Ovary (tissue), 9 donors: ENCODE data around the gene ZNF846. TPM values are rescaled to one million over a fixed set of nuclear protein-coding genes. Genes with fewer than 3 reads are reported as not detected.

Experiments
- DNase-seq, 5 donors: peaks; one replicate each; pipeline ENCODE4 v3.0.0-alpha.2; 2019 to 2020
- H3K27ac ChIP-seq, 2 donors: fragments of 200-600 bp; one replicate each; pipeline versions ENCODE4 v1.5.1 to v1.8.0; 2019 to 2022
- H3K27me3 ChIP-seq: fragments of 200-600 bp; one replicate; pipeline ENCODE4 v1.8.0; 2022
- H3K36me3 ChIP-seq: fragments of 200-600 bp; sonication (generic); one replicate; pipeline ENCODE4 v1.5.1; 2019
- H3K4me1 ChIP-seq: one replicate; pipeline ENCODE4 v1.8.1; 2013; ENCODE audit warnings: mild to moderate bottlenecking, moderate library complexity; ENCODE audit not compliant: insufficient read depth
- H3K4me3 ChIP-seq: fragments of 200-600 bp; sonication (generic); one replicate; pipeline ENCODE4 v1.5.1; 2017
- H3K9me3 ChIP-seq, 2 donors: fragments of 200-600 bp in 1 of 2; sonication (generic) in 1 of 2; one replicate each; pipeline versions ENCODE4 v1.5.1 to v1.8.1; 2013 to 2019; ENCODE audit warnings: mild to moderate bottlenecking in 1 of 2, moderate library complexity in 1 of 2
- CTCF ChIP-seq, 3 donors: fragments of 450-650 bp in 2 of 3; fragments of 200-600 bp in 1 of 3; IDR thresholded peaks; one replicate each; pipeline versions ENCODE4 v1.5.1 to v1.8.0; 2016 to 2022; ENCODE audit warnings: antibody characterized with exemption in 3 of 3, mild to moderate bottlenecking in 1 of 3
- EP300 ChIP-seq: sonication (generic); formaldehyde crosslinking; IDR thresholded peaks from one replicate; pipeline ENCODE4 v1.6.1; 2017; ENCODE audit warnings: antibody characterized with exemption
- POLR2A ChIP-seq: fragments of 450-650 bp; IDR thresholded peaks from one replicate; pipeline ENCODE4 v1.6.1; 2017; ENCODE audit warnings: antibody characterized with exemption, mild to moderate bottlenecking, moderate library complexity
- WGBS, 3 donors: extraction: QIAGEN DNeasy Blood & Tissue Kit in 1 of 3; methylation state at CpG; one replicate each; pipeline versions ENCODE4 v1.1.5 to v1.1.7; 2013 to 2017; 5-methylcytosine and 5-hydroxymethylcytosine counted together
- intact Hi-C, 4 donors: fragments of 100-400 bp; cut with DNase I; formaldehyde crosslinking; loops; one replicate each; pipeline versions ENCODE4 v1.11.0 to v1.15.1; 2022 to 2023
- polyA plus RNA-seq, 2 donors: library from polyadenylated mRNA; stranded (reverse); fragments of 200-250 nt in 1 of 2; fragments of 350-450 nt in 1 of 2; fragmentation: Illumina TruSeq in 1 of 2; extraction: RNeasy Lipid Tissue Mini Kit (QIAGEN cat#74804) in 1 of 2; gene quantifications; one replicate each; pipeline ENCODE4 v1.2.3, GENCODE V29; 2013 to 2014
- total RNA-seq, 7 donors: library from RNA; depleted of rRNA in 2 of 7; stranded (reverse); fragments of >200 nt in 2 of 7; fragmentation: NEBNext Ultra II Directional in 3 of 7; extraction: Animal tissue kit (Norgen Biotek cat#: 25700) in 3 of 7; gene quantifications; one replicate each; pipeline versions ENCODE4 v1.1.0 to v1.2.4, GENCODE V29; 2016 to 2023
- donor health status: DM: no; HTN: no; CAD: no; lungs with moderate emphysema.
- donor health status: DM: no; HTN: no; CAD: no.
- donor health status: Bipolar disorder and iron deficiency.
- donor health status: DM: yes; HTN: yes; CAD: no.
- donor health status: DM: no; HTN: no; CAD: no.
- donor health status: DM: yes; HTN: yes; CAD: no.

ZNF846 gene
- total and polyA plus RNA-seq, 9 donors: 10.6 to 31.0 (median 20.3) TPM

GRCh38 chr19:9808855-9809824 lies 40.6 kb upstream of the ZNF846 start:
- H3K9me3 ChIP-seq: no peaks in the 10 kb centered on the region
- no peak for TF ChIP-seq CTCF (IDR thresholded peaks at IDR 0.05)
- no peak for TF ChIP-seq POLR2A
- TF ChIP-seq EP300: no peak
- no peaks in the 10 kb centered on the region for H3K27me3 ChIP-seq
- no peak for DNase-seq
- H3K4me3 ChIP-seq: no peak overlapping the region
- no peak overlapping the region for H3K27ac ChIP-seq
- no peaks in the 10 kb centered on the region for H3K4me1 ChIP-seq
- 88 to 90% (median 89%) methylated on average over 11 of the region's 11 CpGs for WGBS, 3 donors
- no peaks in the 10 kb centered on the region for H3K36me3 ChIP-seq
- intact Hi-C loops: loop anchor here in 1 of 4 donors (10.0 kb wide), 1 partner anchor 604 kb away; no protein-coding TSS in a partner anchor

- no peak overlapping the region for H3K27ac ChIP-seq
- intact Hi-C loops: loop anchor here in 1 of 4 donors (10.0 kb wide), 1 partner anchor 602 kb away; no protein-coding TSS in a partner anchor
- H3K9me3 ChIP-seq: no peaks in the 10 kb centered on the region
- H3K4me1 ChIP-seq: no peaks in the 10 kb centered on the region
- TF ChIP-seq EP300: no peak
- H3K36me3 ChIP-seq: no peaks in the 10 kb centered on the region
- H3K4me3 ChIP-seq: no peak overlapping the region
- H3K27me3 ChIP-seq: no peaks in the 10 kb centered on the region
- no peak for DNase-seq
- 87 to 90% (median 89%) methylated on average over 3 of the region's 3 CpGs for WGBS, 3 donors
Measured at GRCh38 chr19:9806803-9807202, 38.3 kb upstream of the ZNF846 start.

- H3K4me3 ChIP-seq: no peak overlapping the region
- H3K27me3 ChIP-seq: no peaks in the 10 kb centered on the region
- no peak overlapping the region for H3K27ac ChIP-seq
- TF ChIP-seq POLR2A (no peak), EP300 (no peak), CTCF (IDR thresholded peaks at IDR 0.05) (no peak)
- H3K9me3 ChIP-seq: no peaks in the 10 kb centered on the region
- no peaks in the 10 kb centered on the region for H3K36me3 ChIP-seq
- 89 to 91% (median 89%) methylated on average over 10 of the region's 10 CpGs for WGBS, 3 donors
- no peak for DNase-seq
- intact Hi-C loops: loop anchor here in 1 of 4 donors (10.0 kb wide), 1 partner anchor 597 kb away; no protein-coding TSS in a partner anchor
- H3K4me1 ChIP-seq: no peaks in the 10 kb centered on the region
Measured at GRCh38 chr19:9801976-9802375, 33.4 kb upstream of the ZNF846 start.

DNA sequence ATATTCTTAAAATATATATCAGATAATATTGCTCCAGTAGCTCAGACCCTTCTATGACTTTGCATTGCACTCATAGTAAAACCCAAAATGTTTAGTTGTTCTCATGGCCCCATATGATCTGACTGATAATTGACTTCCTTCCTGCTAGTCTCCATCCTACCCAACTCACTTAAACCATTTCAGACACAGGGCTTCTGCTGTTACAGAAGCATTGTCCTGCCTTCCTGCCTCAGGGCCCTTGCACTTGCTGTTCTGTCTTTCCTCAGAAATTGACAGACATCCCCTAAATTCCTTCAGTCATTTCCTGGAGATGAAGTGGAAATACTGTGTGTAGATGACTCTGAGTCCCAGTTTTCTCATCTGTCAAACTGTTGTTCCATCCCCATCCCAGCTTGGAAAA lies 30.6 kb upstream of the ZNF846 start:
- DNase-seq: no peak
- no peaks in the 10 kb centered on the region for H3K36me3 ChIP-seq
- no peak overlapping the region for H3K4me3 ChIP-seq
- TF ChIP-seq EP300 (no peak), CTCF (IDR thresholded peaks at IDR 0.05) (no peak), POLR2A (no peak)
- H3K9me3 ChIP-seq: no peaks in the 10 kb centered on the region
- intact Hi-C loops: loop anchor here in 3 of 4 donors (5.0 to 10.0 kb wide), 5 partner anchors 177 to 654 kb away; partner anchors contain the start of genes ZNF317 (in 1 of the 3) and ZNF561 (in 1 of the 3)
- no peak overlapping the region for H3K27ac ChIP-seq
- no peaks in the 10 kb centered on the region for H3K4me1 ChIP-seq
- no peaks in the 10 kb centered on the region for H3K27me3 ChIP-seq
